ENCODE results near the gene PLOD3. TPM values are rescaled to one million over a fixed set of nuclear protein-coding genes. Genes with fewer than 3 reads are reported as not detected.

Gene PLOD3
- total and polyA plus RNA-seq, 9 of the 15 experiments (the other 6 are each of a cell fraction or from before 2014, with no cell fraction given): 2.8 to 101 (median 30.9) TPM

DNA sequence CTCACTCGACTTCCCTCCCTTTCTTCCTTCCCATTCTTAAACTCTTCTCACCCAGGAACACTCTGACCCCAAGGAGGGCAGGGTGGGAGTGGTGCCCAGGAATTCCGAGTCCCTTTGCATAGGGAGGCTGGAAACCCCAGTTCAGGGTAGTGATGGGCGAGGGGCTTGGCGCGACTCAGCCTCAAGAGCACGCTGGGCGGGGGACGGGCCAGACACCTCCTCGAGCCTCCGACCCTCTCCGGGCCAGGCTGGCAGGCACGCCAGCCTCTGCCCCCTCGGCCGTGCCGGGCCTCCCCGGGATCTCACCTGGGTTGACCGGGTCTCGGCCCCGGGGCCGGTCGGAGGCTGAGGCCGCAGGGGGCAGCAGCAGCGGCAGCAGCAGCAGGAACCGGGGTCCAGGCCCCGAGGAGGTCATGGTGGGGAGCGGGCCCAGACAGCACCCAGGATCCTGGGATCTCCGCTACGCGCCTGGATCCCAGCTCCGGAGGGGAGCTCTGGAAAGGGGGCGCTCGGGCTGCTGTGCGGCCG is 457 bp downstream of the PLOD3 start (continued):
- TF ChIP-seq, protein P1, sequence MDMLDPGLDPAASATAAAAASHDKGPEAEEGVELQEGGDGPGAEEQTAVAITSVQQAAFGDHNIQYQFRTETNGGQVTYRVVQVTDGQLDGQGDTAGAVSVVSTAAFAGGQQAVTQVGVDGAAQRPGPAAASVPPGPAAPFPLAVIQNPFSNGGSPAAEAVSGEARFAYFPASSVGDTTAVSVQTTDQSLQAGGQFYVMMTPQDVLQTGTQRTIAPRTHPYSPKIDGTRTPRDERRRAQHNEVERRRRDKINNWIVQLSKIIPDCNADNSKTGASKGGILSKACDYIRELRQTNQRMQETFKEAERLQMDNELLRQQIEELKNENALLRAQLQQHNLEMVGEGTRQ (CRISPR knock-in tag; IDR thresholded peaks at IDR 0.05): 0 out of 2 replicates have a peak, but pooled peaks have one; percentile 9
- 0 out of 2 replicates have a peak, but pooled peaks have one; percentile 39 for TF ChIP-seq PHB (CRISPR knock-in tag; IDR thresholded peaks at IDR 0.05)
- TF ChIP-seq SAP30 (IDR thresholded peaks at IDR 0.05; ENCODE audit: borderline replicate concordance, insufficient read depth, low read depth, low read length, poor library complexity, severe bottlenecking): peak; percentile 20
- TF ChIP-seq NONO (IDR thresholded peaks at IDR 0.05; ENCODE audit: low read depth in 2 of 2, low read length in 1 of 2): 0 out of 4 replicates have a peak, but pooled peaks of 1 of the 2 experiments have one; percentile 3
- TF ChIP-seq L3MBTL2 (IDR thresholded peaks at IDR 0.05): peak; percentile 78
- TF ChIP-seq PHF20 (IDR thresholded peaks at IDR 0.05; ENCODE audit: partially characterized antibody): peak; percentile 47
- peak; percentile 14; the same call in 1 of the 2 replicates for TF ChIP-seq ZBTB7A (IDR thresholded peaks at IDR 0.05; ENCODE audit: borderline replicate concordance, control insufficient read depth, low read depth, low read length)
- TF ChIP-seq KLF1 (tag; IDR thresholded peaks at IDR 0.05): peak; percentile 79
- TF ChIP-seq, protein P2, sequence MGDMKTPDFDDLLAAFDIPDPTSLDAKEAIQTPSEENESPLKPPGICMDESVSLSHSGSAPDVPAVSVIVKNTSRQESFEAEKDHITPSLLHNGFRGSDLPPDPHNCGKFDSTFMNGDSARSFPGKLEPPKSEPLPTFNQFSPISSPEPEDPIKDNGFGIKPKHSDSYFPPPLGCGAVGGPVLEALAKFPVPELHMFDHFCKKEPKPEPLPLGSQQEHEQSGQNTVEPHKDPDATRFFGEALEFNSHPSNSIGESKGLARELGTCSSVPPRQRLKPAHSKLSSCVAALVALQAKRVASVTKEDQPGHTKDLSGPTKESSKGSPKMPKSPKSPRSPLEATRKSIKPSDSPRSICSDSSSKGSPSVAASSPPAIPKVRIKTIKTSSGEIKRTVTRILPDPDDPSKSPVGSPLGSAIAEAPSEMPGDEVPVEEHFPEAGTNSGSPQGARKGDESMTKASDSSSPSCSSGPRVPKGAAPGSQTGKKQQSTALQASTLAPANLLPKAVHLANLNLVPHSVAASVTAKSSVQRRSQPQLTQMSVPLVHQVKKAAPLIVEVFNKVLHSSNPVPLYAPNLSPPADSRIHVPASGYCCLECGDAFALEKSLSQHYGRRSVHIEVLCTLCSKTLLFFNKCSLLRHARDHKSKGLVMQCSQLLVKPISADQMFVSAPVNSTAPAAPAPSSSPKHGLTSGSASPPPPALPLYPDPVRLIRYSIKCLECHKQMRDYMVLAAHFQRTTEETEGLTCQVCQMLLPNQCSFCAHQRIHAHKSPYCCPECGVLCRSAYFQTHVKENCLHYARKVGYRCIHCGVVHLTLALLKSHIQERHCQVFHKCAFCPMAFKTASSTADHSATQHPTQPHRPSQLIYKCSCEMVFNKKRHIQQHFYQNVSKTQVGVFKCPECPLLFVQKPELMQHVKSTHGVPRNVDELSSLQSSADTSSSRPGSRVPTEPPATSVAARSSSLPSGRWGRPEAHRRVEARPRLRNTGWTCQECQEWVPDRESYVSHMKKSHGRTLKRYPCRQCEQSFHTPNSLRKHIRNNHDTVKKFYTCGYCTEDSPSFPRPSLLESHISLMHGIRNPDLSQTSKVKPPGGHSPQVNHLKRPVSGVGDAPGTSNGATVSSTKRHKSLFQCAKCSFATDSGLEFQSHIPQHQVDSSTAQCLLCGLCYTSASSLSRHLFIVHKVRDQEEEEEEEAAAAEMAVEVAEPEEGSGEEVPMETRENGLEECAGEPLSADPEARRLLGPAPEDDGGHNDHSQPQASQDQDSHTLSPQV (IDR thresholded peaks at IDR 0.05): peak; percentile 43
- TF ChIP-seq, protein P3, sequence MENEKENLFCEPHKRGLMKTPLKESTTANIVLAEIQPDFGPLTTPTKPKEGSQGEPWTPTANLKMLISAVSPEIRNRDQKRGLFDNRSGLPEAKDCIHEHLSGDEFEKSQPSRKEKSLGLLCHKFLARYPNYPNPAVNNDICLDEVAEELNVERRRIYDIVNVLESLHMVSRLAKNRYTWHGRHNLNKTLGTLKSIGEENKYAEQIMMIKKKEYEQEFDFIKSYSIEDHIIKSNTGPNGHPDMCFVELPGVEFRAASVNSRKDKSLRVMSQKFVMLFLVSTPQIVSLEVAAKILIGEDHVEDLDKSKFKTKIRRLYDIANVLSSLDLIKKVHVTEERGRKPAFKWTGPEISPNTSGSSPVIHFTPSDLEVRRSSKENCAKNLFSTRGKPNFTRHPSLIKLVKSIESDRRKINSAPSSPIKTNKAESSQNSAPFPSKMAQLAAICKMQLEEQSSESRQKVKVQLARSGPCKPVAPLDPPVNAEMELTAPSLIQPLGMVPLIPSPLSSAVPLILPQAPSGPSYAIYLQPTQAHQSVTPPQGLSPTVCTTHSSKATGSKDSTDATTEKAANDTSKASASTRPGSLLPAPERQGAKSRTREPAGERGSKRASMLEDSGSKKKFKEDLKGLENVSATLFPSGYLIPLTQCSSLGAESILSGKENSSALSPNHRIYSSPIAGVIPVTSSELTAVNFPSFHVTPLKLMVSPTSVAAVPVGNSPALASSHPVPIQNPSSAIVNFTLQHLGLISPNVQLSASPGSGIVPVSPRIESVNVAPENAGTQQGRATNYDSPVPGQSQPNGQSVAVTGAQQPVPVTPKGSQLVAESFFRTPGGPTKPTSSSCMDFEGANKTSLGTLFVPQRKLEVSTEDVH (IDR thresholded peaks at IDR 0.05; ENCODE audit: low read depth, partially characterized antibody): no peak

Measured in K562 (cell line).